H1 (cell line): ENCODE measurements around the gene CD3D. TPM values are rescaled to one million over a fixed set of nuclear protein-coding genes. Genes with fewer than 3 reads are reported as not detected.

Source experiments
- EZH2 ChIP-seq: fragments of 200-600 bp; sonication (generic); IDR thresholded peaks from 2 replicates; pipeline ENCODE4 v1.7.1; 2012; ENCODE audit warnings: low read depth, mild to moderate bottlenecking, moderate library complexity, low read length, inconsistent platforms; ENCODE audit not compliant: severe bottlenecking
- JUN ChIP-seq: IDR thresholded peaks from 2 replicates; pipeline ENCODE4 v1.6.1; 2011; ENCODE audit warnings: low read depth, mild to moderate bottlenecking, improper control_type of control experiment, low read length
- POLR2A ChIP-seq, 2 experiments: IDR thresholded peaks; 1 replicate in 1 of 2; 2 replicates in 1 of 2; pipeline ENCODE4 v1.6.1; 2011; ENCODE audit warnings: low read depth in 2 of 2, low read length in 2 of 2, mild to moderate bottlenecking in 2 of 2; ENCODE audit errors: control extremely low read depth in 1 of 2
- TAF1 ChIP-seq: IDR thresholded peaks from 2 replicates; pipeline ENCODE4 v1.6.1; 2011; ENCODE audit warnings: mild to moderate bottlenecking, low read depth, low read length
- USF2 ChIP-seq: IDR thresholded peaks from 2 replicates; pipeline ENCODE4 v1.6.1; 2011; ENCODE audit warnings: low read length, improper control_type of control experiment
- YY1 ChIP-seq: IDR thresholded peaks from 2 replicates; pipeline ENCODE4 v1.6.1; 2011; ENCODE audit warnings: low read depth, mild to moderate bottlenecking, low read length
- polyA plus RNA-seq, 7 experiments: library from polyadenylated mRNA; depleted of rRNA in 3 of 7; stranded (reverse) in 5 of 7; unstranded in 2 of 7; fragments of >200 nt in 5 of 7; fragments of 200-250 nt in 2 of 7; gene quantifications; 1 replicate in 5 of 7; 2 replicates in 1 of 7; 4 replicates in 1 of 7; pipeline versions ENCODE4 v1.2.1 to v1.2.3, GENCODE V29; 2011 to 2013; ENCODE audit warnings: missing spikeins in 2 of 7, mixed read lengths in 2 of 7
- total RNA-seq: library from RNA; stranded (reverse); fragmentation: NEBNext Ultra II Directional; extraction: Animal tissue kit (Norgen Biotek cat#: 25700); gene quantifications from 2 replicates; pipeline ENCODE4 v1.2.1, GENCODE V29; 2021

Gene CD3D
- total and polyA plus RNA-seq, 2 of the 8 experiments (the other 6 are each of a cell fraction or from before 2014, with no cell fraction given) = not detected

- TF ChIP-seq POLR2A (IDR thresholded peaks at IDR 0.05; ENCODE audit: control extremely low read depth in 1 of 2, low read depth in 2 of 2, low read length in 2 of 2) = no peak
- no peak for TF ChIP-seq TAF1
- no peak for TF ChIP-seq EZH2
- TF ChIP-seq YY1 = no peak
- TF ChIP-seq USF2 = no peak
- TF ChIP-seq JUN = no peak
These were observed 13.8 kb downstream of the CD3D start (continued) for GRCh38 chr11:118328745-118329144.
